Measurements from ENCODE around the gene TENT5D. TPM values are rescaled to one million over a fixed set of nuclear protein-coding genes. Genes with fewer than 3 reads are reported as not detected.

TENT5D gene
- total RNA-seq, 1 donor from 2014 or later: 0.12 TPM

DNA sequence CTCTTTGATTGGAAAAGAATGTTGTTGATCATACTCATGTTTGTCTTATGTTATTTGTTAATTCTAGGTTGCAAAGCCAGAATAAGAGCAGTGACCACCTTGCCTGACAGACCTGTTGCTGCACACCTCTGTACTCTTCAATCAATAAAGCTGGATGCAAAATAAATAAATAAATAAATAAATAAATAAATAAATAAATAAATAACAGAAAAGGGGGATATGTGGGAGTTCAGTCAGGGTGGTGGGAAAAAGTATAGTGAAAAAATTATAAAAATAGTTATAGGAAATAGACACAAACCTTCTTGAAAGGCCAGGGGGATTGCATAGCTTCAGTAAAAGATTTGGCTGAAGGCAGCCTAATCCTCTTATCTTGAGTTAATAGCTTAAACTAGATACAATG is 51.3 kb downstream of the TENT5D start:
- DNase-seq: no peak
- Mint-ChIP-seq H3K4me1 (ENCODE audit: low read depth, unreplicated experiment) (no peaks in the 10 kb centered on the region), H3K4me3 (ENCODE audit: unreplicated experiment) (no peak overlapping the region), H3K36me3 (ENCODE audit: unreplicated experiment) (no peaks in the 10 kb centered on the region), H3K9me3 (ENCODE audit: unreplicated experiment) (peaks cover 2% of the 10 kb centered on the region), H3K27me3 (ENCODE audit: unreplicated experiment) (no peaks in the 10 kb centered on the region), H3K27ac (ENCODE audit: unreplicated experiment) (no peak overlapping the region)
- TF ChIP-seq, protein P1, sequence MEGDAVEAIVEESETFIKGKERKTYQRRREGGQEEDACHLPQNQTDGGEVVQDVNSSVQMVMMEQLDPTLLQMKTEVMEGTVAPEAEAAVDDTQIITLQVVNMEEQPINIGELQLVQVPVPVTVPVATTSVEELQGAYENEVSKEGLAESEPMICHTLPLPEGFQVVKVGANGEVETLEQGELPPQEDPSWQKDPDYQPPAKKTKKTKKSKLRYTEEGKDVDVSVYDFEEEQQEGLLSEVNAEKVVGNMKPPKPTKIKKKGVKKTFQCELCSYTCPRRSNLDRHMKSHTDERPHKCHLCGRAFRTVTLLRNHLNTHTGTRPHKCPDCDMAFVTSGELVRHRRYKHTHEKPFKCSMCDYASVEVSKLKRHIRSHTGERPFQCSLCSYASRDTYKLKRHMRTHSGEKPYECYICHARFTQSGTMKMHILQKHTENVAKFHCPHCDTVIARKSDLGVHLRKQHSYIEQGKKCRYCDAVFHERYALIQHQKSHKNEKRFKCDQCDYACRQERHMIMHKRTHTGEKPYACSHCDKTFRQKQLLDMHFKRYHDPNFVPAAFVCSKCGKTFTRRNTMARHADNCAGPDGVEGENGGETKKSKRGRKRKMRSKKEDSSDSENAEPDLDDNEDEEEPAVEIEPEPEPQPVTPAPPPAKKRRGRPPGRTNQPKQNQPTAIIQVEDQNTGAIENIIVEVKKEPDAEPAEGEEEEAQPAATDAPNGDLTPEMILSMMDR (IDR thresholded peaks at IDR 0.05; ENCODE audit: partially characterized antibody, unreplicated experiment): no peak

DNA sequence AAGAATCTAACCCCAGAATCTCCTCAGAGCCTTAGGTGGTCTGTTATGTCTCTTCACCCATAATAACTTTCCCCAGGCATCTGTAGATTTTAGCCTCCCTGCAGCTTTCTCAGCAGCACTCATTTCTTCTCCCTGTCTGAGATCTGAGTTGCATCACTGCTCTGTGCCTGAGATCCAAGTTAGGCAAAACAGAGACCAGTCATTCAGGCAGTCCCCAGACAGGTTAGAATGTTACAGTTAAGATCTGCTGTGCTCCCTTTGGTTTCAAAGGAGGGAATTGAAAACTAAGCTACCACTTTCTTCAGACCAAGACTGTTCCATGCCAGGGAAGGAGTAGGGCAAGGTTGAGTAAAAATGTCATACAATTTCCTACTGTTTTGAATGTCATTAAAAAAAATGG is 65.3 kb downstream of the TENT5D start:
- Mint-ChIP-seq H3K27me3 (ENCODE audit: unreplicated experiment) (no peaks in the 10 kb centered on the region), H3K27ac (ENCODE audit: unreplicated experiment) (no peak overlapping the region), H3K4me3 (ENCODE audit: unreplicated experiment) (no peak overlapping the region), H3K9me3 (ENCODE audit: unreplicated experiment) (no peaks in the 10 kb centered on the region), H3K36me3 (ENCODE audit: unreplicated experiment) (no peaks in the 10 kb centered on the region), H3K4me1 (ENCODE audit: low read depth, unreplicated experiment) (no peaks in the 10 kb centered on the region)
- DNase-seq: no peak
- TF ChIP-seq, protein P1 (IDR thresholded peaks at IDR 0.05; ENCODE audit: partially characterized antibody, unreplicated experiment): no peak

DNA sequence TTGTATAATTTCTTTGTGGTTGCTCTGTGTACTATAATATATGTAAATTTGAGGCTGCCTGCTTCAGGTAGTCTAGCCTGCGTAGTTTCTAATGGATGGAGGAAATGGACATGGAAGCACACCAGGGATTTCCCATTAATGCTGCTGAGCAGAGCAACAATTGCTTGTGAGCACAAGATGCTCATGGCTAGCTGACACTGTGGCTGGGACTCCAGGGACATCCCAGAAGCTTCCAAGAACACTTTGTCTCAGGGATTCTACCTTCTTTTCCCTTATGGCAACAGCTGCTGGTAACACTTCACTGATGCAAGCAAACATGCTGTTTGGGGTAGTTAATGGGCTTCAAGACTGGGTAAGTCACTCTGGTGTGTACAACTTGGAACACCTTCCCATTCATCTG is 66.1 kb downstream of the TENT5D start:
- H3K27me3 Mint-ChIP-seq (ENCODE audit: unreplicated experiment): no peaks in the 10 kb centered on the region
- TF ChIP-seq, protein P1 (IDR thresholded peaks at IDR 0.05; ENCODE audit: partially characterized antibody, unreplicated experiment): no peak
- no peaks in the 10 kb centered on the region for H3K36me3 Mint-ChIP-seq (ENCODE audit: unreplicated experiment)
- no peak overlapping the region for H3K4me3 Mint-ChIP-seq (ENCODE audit: unreplicated experiment)
- H3K27ac Mint-ChIP-seq (ENCODE audit: unreplicated experiment): no peak overlapping the region
- DNase-seq: peak; percentile 15
- H3K9me3 Mint-ChIP-seq (ENCODE audit: unreplicated experiment): no peaks in the 10 kb centered on the region
- H3K4me1 Mint-ChIP-seq (ENCODE audit: low read depth, unreplicated experiment): no peaks in the 10 kb centered on the region

DNA sequence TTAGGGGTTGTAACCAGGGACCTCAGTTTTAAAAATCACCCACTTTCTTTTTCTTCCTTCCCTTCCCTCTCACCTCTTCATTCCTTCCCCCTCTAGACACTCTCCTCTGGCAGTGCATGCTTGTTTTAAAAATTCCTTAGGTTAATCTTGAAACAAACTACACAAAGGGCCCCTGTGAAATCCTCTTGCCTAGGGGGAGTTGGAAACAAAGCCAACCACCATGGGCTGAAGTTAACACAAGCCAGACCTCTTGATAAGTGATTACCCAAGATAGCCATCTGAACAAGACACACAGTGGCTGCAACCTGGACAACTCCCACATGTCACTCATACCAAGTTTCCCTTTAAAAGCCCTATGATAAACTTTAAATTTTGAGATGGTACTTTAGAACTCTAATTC is 68.9 kb downstream of the TENT5D start:
- H3K4me3 Mint-ChIP-seq (ENCODE audit: unreplicated experiment): no peak overlapping the region
- no peaks in the 10 kb centered on the region for H3K4me1 Mint-ChIP-seq (ENCODE audit: low read depth, unreplicated experiment)
- TF ChIP-seq, protein P1 (IDR thresholded peaks at IDR 0.05; ENCODE audit: partially characterized antibody, unreplicated experiment): no peak
- no peak overlapping the region for H3K27ac Mint-ChIP-seq (ENCODE audit: unreplicated experiment)
- no peaks in the 10 kb centered on the region for H3K27me3 Mint-ChIP-seq (ENCODE audit: unreplicated experiment)
- H3K9me3 Mint-ChIP-seq (ENCODE audit: unreplicated experiment): no peaks in the 10 kb centered on the region
- H3K36me3 Mint-ChIP-seq (ENCODE audit: unreplicated experiment): no peaks in the 10 kb centered on the region
- no peak for DNase-seq
